ENCODE results near the gene AP1M1. TPM values are rescaled to one million over a fixed set of nuclear protein-coding genes. Genes with fewer than 3 reads are reported as not detected.

Gene AP1M1
- total RNA-seq, 1 experiment from 2014 or later = 30.3 TPM

DNA sequence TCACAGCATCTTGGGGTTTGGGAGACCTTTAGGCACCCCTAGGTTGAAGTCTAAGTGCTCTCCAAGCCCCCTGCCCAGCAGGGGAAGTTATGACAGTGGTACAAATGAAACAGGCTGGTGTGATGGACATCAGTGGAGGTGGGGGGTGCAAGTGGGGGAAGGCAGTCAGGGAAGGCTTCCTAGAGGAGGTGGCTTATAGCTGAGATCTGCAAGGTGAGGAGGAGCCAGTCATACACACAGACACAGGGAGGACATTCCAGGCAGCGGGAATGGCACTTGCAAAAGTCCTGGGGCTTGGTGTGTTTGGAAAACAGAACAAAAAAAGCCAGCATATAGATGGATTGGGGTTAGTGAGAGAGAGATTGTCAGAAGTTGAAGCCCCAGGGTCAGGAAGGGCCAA, 42.6 kb upstream of the AP1M1 start:
- Histone ChIP-seq H4K91ac (ENCODE audit: insufficient read length, low read depth, low read length) (no peak overlapping the region), H4K8ac (replicated peaks; ENCODE audit: insufficient read length, low read depth, low read length) (no peak overlapping the region), H3K23me2 (ENCODE audit: insufficient read length, low read depth, low read length, poor library complexity, severe bottlenecking) (no peaks in the 10 kb centered on the region), H3T11ph (ENCODE audit: low read length) (no peak overlapping the region), H2AK5ac (ENCODE audit: insufficient read length, low read length) (no peak overlapping the region), H3K4ac (ENCODE audit: low read depth, low read length) (no peak overlapping the region), H3K4me1 (ENCODE audit: insufficient read depth, low read length) (no peaks in the 10 kb centered on the region), H4K20me1 (ENCODE audit: control insufficient read depth, insufficient read depth, insufficient read length) (no peaks in the 10 kb centered on the region), H3K14ac (ENCODE audit: insufficient read depth, low read length) (no peak overlapping the region), H3K18ac (ENCODE audit: insufficient read length, low read depth, low read length) (no peak overlapping the region), H3K27me3 (ENCODE audit: insufficient read depth, low read length) (no peaks in the 10 kb centered on the region), H2AFZ (ENCODE audit: low read length) (no peak overlapping the region), H3K27ac (ENCODE audit: insufficient read length, low read depth, low read length) (no peak overlapping the region), H3K56ac (ENCODE audit: insufficient read length, low read depth, low read length) (no peak overlapping the region), H2BK15ac (ENCODE audit: low read depth, low read length) (no peak overlapping the region), H2BK120ac (ENCODE audit: low read depth, low read length, poor library complexity, severe bottlenecking) (no peak overlapping the region), H3K79me2 (ENCODE audit: insufficient read depth, low read length) (no peaks in the 10 kb centered on the region), H4K5ac (ENCODE audit: insufficient read length, low read depth, low read length) (no peak overlapping the region), H3K9me3 (ENCODE audit: control insufficient read depth, low read depth, low read length) (no peaks in the 10 kb centered on the region), H2BK5ac (ENCODE audit: insufficient read length, low read length) (no peak overlapping the region), H2BK12ac (ENCODE audit: insufficient read length, low read depth, low read length) (no peak overlapping the region), H3K4me2 (ENCODE audit: insufficient read depth, insufficient read length, low read length) (no peak overlapping the region), H3K9ac (ENCODE audit: extremely low read depth, insufficient read length, low read length) (no peak overlapping the region), H3K79me1 (ENCODE audit: insufficient read depth, low read depth, low read length, poor library complexity, severe bottlenecking) (no peaks in the 10 kb centered on the region), H2BK20ac (ENCODE audit: low read depth, low read length, poor library complexity, severe bottlenecking) (no peak overlapping the region), H3K23ac (ENCODE audit: insufficient read length, low read depth, low read length) (no peak overlapping the region)
- Mint-ChIP-seq H3K27ac (no peak overlapping the region; a peak in 1 of 7 replicates), H3K4me3 (no peak overlapping the region), H3K4me1 (no peaks in the 10 kb centered on the region), H3K36me3 (ENCODE audit: insufficient read depth in 1 of 3, low read depth in 3 of 3) (peaks cover 0 to 2% (median 0%) of the 10 kb centered on the region in 3 experiments; a peak in 1 of 7 replicates), H3K9me3 (no peaks in the 10 kb centered on the region; a peak in 1 of 5 replicates), H3K27me3 (ENCODE audit: low read depth) (peaks cover 1% of the 10 kb centered on the region; the same call in 1 of the 2 replicates)
- no peak for DNase-seq
- no CpG with 5 or more reads among the region's 1 CpG for WGBS (ENCODE audit: extremely low coverage, insufficient read length, low lambda C conversion rate)
- TF ChIP-seq, protein P1, sequence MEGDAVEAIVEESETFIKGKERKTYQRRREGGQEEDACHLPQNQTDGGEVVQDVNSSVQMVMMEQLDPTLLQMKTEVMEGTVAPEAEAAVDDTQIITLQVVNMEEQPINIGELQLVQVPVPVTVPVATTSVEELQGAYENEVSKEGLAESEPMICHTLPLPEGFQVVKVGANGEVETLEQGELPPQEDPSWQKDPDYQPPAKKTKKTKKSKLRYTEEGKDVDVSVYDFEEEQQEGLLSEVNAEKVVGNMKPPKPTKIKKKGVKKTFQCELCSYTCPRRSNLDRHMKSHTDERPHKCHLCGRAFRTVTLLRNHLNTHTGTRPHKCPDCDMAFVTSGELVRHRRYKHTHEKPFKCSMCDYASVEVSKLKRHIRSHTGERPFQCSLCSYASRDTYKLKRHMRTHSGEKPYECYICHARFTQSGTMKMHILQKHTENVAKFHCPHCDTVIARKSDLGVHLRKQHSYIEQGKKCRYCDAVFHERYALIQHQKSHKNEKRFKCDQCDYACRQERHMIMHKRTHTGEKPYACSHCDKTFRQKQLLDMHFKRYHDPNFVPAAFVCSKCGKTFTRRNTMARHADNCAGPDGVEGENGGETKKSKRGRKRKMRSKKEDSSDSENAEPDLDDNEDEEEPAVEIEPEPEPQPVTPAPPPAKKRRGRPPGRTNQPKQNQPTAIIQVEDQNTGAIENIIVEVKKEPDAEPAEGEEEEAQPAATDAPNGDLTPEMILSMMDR (conservative IDR thresholded peaks at IDR 0.05) = no peak

Data from H9 (cell line).